ENCODE data around the gene AGR2.
"Not testable (repeated sequence)": the region's sequence is repeated elsewhere in the genome, so short reads cannot be mapped to it uniquely, and the experiment has no call there.

The AGR2 gene

GRCh38 chr7:16773326-16773725, 31.5 kb downstream of the AGR2 start:
- no peak for DNase-seq

DNA sequence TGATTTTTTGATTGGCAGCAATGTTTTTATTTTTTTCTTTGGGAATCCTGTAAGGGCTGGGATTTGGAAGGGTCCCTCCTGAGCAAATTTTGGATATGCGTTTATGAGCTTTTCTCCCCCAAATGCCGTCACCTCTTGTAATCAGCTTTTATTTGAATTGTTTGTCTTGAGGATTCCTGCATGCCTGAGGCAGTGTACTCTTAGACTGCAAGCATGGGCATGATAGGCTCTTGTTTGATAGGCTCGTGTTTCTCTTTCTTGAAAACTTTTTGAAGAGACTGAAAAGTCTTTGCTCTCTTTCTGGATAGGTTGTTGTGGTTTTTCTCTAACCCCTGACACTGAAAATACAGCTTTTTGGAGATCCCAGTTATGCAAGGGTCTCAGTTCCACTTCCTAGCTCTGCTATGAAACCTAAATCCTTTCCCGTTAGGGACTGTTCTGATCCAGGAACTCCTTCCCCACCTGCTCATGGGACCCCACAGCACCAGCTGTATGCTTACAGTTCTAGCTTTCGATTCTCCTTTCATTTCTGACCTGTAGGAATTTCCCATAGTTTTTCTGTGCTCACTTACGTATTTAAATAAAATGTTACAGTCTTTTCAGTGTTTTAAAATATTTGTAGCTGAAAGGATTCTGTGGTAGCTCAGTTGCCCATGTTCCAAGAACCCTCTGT, 34.0 kb downstream of the AGR2 start:
- DNase-seq, result no peak

GRCh38 chr7:16769994-16770393, 34.8 kb downstream of the AGR2 start:
- not testable (repeated sequence) for DNase-seq

GRCh38 chr7:16765436-16765859, 39.4 kb downstream of the AGR2 start:
- DNase-seq, result no peak

- no peak for DNase-seq
Measured at GRCh38 chr7:16764942-16765341, 39.9 kb downstream of the AGR2 start.

DNA sequence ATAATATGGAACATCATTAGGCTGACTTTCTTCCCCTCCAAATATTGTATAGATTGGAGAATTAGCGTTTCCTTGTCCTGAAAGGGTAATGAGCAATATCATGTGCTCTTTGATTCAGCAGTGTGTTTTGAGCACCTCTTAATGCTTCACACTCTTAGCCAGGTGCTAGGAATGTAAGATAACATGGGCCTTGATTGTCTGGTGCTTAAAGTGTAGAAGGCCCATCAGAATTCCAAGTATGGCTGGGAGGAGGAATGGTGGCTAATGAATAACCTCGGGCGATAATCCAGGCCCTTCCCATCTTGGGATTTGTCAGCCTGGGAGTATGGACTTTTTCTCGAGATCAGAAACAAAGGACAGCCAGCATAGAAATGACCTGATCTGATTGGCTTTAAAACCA, 42.6 kb downstream of the AGR2 start:
- DNase-seq, result no peak

GRCh38 chr7:16759840-16760239, 45.0 kb downstream of the AGR2 start:
- DNase-seq, result no peak

- no peak for DNase-seq
Measured at GRCh38 chr7:16758631-16759611, 45.9 kb downstream of the AGR2 start.

GRCh38 chr7:16758036-16758435, 46.8 kb downstream of the AGR2 start:
- DNase-seq, result no peak

DNA sequence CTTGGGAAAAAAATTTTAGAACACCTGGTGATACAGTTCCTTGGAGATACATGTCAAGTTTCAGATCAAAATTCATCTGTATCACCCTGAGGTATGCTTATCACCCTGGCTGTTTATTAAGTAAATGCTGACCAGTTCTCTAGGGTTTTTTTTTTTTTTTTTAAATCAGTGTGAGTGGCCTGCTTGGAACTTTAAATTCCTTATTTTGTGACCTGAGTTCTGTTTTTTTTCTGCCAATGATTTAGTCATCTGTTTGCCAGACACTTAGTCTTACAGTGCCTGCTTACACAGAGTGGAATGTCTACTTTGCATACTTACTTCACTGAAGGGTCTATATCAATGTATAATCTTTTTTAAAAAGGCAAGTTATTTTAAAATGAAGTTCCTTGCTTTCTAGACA, 49.4 kb downstream of the AGR2 start:
- DNase-seq, result no peak

DNA sequence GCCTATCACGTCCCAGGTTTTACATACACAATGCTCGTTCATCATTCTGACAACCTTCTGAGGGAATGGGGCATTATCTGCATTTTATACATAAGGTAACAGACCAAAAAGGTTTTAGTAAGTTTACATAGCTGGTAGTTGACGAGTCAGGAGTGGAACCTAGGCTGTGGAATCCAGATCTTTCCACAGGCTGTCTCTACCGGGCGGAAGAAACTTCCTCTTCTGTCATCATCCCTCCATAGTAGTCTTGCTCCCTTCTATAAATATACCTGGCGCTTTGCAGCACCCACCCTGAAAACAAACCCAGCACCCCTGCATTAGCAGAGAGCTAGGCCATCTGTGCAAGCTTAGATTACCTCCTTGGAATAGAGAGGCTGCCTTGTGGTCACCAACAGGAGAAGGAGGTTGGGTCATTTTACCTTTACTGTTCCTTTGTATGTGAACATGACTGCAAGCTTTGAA, 49.9 kb downstream of the AGR2 start:
- no peak for DNase-seq

DNA sequence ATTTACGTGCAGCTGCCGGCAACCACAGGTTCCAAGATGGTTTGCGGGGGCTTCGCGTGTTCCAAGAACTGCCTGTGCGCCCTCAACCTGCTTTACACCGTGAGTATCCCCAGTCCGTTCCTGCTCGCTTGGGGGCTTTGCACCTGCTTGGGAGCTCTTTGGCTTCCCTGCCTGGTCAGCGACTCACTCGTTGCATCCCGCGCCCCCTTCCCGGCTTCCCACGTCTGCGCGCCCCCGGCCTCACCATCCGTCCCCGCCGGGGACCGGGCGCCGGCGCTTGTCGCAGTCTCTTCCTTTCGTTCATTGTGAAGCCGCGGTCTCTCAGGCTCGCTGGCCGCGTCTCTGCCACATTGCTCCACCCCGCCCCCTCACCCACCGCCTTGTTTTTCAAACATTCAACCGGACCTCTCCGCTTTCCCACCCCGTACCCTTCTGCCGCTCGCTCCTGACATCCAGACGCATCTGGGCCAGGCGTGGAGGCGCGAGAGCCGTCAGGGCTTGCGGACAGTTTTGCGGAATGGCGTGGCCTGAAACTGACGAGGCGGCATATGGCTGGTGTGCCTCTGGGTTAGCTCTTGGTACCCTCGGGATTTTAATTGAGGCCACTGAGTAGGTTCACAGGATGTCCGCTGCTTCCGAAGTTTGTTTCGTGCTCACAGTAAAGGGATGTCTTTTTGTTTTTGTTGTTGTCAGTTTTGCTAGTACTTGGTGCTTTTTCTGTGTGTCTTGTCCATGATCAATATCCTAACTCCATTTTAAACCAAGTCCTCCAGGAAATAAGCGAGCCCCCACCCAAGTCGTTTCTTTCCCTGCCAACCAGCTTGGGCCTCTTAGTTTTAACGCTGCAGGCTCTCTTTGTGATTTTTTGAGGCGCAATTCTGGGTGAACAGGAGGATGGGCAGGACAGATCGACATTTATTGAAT, 50.6 kb downstream of the AGR2 start:
- DNase-seq, result no peak

GRCh38 chr7:16753102-16753931, 51.5 kb downstream of the AGR2 start, which contains the start of gene TSPAN13:
TSPAN13 (plus strand) TSS chr7:16753755; CDS start chr7:16753968, 213 bp downstream.
- peak; percentile 72 for DNase-seq

GRCh38 chr7:16747102-16747501, 57.7 kb downstream of the AGR2 start:
- DNase-seq, result no peak

DNA sequence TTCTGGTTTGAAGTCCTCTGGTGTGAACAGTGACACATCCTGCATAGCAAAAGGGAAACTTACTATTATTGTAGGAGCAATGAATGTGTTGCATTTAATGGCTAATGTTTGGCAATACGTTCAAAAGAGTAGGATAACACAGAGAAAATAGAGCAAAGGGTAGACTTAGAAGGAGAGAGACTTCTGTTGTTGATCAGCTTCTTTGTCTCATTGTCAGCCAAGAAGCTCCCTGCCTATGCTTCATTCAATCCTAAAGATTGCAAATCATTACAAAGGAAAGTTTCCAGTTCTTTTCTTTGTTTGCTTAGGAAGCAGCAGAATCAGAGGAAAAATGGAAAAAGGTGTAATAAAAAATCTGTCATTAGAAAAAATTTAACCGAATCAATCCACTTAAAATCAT, 59.2 kb downstream of the AGR2 start:
- no peak for DNase-seq

DNA sequence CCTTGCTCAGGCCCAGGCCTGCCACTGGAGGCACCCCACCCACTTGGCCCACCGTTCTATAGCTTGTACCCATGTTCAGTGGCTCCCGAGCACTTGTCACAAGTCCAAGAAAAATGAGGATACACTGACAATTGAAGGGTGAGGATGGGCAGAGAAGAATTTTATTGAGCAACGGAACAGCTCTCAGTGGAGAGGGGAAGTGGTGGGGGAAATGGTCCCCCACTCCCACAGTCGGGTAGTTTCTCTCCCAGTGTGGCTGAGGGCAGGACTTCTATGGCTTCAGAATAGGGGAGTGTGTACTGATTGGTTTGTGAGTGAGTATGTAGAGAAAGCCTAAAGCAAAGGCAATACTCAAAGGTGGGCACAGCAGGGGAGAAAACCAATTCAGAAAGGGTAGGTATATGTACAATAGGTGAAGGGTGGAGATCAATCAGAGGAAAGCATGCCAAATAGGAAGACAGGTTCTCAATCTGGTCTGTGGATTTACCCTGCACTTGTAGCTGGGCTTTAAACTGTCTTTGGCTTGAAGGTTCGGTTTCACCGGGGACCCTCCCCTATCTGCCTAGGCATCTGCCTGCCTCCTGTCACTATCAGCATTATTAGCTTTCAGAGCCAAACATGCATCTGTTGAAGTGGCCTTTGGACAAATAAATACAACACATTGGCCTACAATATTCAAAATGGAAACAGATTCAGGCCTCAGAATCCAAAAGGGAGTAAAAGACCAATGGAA, 60.1 kb downstream of the AGR2 start:
- DNase-seq, result no peak

- no peak for DNase-seq
Measured at GRCh38 chr7:16743236-16743635, 61.6 kb downstream of the AGR2 start.

DNA sequence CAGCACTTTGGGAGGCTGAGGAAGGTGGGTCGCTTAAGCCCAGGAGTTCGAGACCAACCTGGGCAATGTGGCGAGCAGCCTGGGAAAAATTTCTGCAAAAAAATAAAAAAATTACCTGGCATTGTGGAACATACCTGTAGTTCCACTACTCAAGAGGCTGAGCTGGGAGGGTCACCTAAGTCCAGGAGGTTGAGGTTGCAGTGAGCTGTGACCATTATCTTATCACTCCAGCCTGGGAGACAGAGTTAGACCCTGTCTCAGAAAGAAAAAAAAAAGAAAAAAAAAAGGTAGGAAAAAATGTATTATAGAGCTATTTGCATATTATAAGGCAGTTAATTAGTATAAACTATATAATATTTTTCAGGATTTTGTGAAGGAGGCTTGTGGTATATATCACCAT, 62.3 kb downstream of the AGR2 start:
- DNase-seq, result no peak
